Epithelial cell of umbilical artery (primary cell): Measurements from ENCODE around the gene HNRNPAB. TPM values are rescaled to one million over a fixed set of nuclear protein-coding genes. Genes with fewer than 3 reads are reported as not detected.

Experiments used
- total RNA-seq: library from RNA; depleted of rRNA; stranded (reverse); fragments of >200 nt; gene quantifications from 2 replicates; pipeline ENCODE4 v1.2.3, GENCODE V29; 2014

HNRNPAB gene
- total RNA-seq: 82.5 and 116 TPM in 2 replicates

GRCh38 chr5:178204182-178204934 lies at the start of gene HNRNPAB:
TSS of gene HNRNPAB (plus strand) at chr5:178204533. CDS start at chr5:178204838, 305 bp downstream.

DNA sequence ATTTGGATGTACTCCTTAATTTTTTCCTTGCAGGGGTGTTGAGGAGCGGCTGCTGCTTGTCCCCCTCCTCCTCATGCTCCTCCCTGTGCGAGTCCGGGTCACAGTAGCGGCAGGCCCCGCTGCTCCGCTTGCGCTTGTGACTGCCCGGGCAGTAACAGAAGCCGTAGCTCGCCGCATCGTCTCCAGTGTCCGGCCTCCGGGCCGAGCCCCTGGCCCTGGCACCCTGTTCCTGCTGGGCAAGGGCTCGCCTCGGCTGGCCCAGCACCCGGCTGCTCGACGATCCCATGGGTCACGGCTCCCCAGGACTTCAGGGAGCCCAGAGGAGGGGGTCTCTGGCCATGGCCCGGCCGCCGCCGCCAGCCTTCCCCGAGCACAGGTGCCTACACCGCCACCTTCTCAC lies 17.3 kb upstream of the HNRNPAB start, which contains the start of gene GMCL2:
Gene GMCL2, minus strand, starts transcription at position 358 of the 400 bp plus-strand sequence. Its CDS starts 72 bp downstream, at position 286.

DNA sequence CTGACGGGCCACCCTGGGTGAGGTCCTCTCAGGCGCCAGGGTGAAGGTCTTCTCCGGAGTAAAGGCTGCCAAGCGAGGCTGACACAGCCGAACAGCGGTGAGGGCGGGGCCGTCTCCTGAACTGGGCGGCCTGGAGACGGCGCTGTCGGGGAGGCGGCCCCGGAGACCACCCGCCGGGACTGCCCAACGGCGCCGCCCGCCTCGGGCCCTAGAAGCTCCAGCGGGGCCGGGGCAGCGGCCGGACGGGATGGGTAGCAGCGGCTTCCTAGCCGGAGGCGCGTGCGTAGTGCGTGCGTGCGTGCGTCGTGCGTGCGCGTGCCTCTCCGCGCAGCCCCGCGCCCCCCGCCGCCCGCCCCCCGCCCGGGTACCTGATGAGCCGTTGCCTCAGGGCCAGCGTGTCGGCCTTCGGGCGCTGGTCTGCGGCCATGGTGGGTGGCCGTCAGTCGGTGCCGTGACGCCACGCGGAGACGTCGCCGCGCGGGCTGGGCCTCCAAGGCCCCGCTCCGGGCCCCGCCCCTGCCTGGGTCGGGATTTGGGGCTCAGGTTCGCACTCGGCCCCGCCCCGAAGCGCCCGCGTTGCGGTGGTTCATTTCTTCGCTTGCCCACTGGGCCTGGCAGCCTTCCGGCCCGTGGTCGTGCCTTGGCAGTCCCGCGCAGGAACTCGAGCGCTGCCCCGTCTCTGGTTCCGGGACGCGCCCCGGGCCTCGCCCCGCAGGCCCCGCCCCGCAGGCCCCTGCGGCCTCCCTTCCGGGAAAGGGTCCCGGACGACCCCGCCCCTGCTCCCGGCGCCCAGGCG lies 28.0 kb downstream of the HNRNPAB start, which contains the start of gene PHYKPL:
Gene PHYKPL, minus strand, starts transcription at position 679 of the 796 bp plus-strand sequence. Its CDS starts 252 bp downstream, at position 427.

Other genes starting within 250 kb of the HNRNPAB start
- not detected in 2 replicates for gene PROP1, start 208.3 kb upstream of the HNRNPAB start, total RNA-seq
- gene N4BP3, start 91.0 kb upstream of the HNRNPAB start, total RNA-seq: 28.1 and 30.2 TPM in 2 replicates
- 27.3 and 50.9 TPM in 2 replicates for gene RMND5B, start 73.5 kb upstream of the HNRNPAB start, total RNA-seq
- 294 and 312 TPM in 2 replicates for gene NHP2, start 50.6 kb upstream of the HNRNPAB start, total RNA-seq
- not detected in 2 replicates for gene GMCL2, start 17.2 kb upstream of the HNRNPAB start, total RNA-seq
- 24.3 and 27.6 TPM in 2 replicates for gene PHYKPL, start 28.3 kb downstream of the HNRNPAB start, total RNA-seq